ENCODE measurements around the gene FGR.

GRCh38 chr1:27570356-27570755 lies 64.6 kb downstream of the FGR start:
- TF ChIP-seq, protein P1, sequence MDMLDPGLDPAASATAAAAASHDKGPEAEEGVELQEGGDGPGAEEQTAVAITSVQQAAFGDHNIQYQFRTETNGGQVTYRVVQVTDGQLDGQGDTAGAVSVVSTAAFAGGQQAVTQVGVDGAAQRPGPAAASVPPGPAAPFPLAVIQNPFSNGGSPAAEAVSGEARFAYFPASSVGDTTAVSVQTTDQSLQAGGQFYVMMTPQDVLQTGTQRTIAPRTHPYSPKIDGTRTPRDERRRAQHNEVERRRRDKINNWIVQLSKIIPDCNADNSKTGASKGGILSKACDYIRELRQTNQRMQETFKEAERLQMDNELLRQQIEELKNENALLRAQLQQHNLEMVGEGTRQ (IDR thresholded peaks at IDR 0.05; ENCODE audit: borderline replicate concordance, low read depth, low read length): no peak
- TF ChIP-seq NRF1 (IDR thresholded peaks at IDR 0.05; ENCODE audit: low read depth, low read length) (no peak), EZH2phosphoT487 (IDR thresholded peaks at IDR 0.05; ENCODE audit: borderline replicate concordance, low read depth) (no peak), MEF2A (IDR thresholded peaks at IDR 0.05; ENCODE audit: borderline replicate concordance, low read depth) (no peak), SIN3A (IDR thresholded peaks at IDR 0.05; ENCODE audit: borderline replicate concordance, low read depth, low read length) (no peak), RFX5 (IDR thresholded peaks at IDR 0.05; ENCODE audit: low read length) (no peak), RAD21 (IDR thresholded peaks at IDR 0.05; ENCODE audit: low read length) (no peak), EP300 (IDR thresholded peaks at IDR 0.05; ENCODE audit: borderline replicate concordance in 1 of 2, low read depth in 1 of 2, low read length in 1 of 2) (no peak), REST (IDR thresholded peaks at IDR 0.05; ENCODE audit: low read depth, low read length) (no peak), POLR2AphosphoS5 (IDR thresholded peaks at IDR 0.05; ENCODE audit: low read depth, low read length) (no peak), FOXJ3 (CRISPR knock-in tag; IDR thresholded peaks at IDR 0.05) (no peak)
- TF ChIP-seq, protein P2, sequence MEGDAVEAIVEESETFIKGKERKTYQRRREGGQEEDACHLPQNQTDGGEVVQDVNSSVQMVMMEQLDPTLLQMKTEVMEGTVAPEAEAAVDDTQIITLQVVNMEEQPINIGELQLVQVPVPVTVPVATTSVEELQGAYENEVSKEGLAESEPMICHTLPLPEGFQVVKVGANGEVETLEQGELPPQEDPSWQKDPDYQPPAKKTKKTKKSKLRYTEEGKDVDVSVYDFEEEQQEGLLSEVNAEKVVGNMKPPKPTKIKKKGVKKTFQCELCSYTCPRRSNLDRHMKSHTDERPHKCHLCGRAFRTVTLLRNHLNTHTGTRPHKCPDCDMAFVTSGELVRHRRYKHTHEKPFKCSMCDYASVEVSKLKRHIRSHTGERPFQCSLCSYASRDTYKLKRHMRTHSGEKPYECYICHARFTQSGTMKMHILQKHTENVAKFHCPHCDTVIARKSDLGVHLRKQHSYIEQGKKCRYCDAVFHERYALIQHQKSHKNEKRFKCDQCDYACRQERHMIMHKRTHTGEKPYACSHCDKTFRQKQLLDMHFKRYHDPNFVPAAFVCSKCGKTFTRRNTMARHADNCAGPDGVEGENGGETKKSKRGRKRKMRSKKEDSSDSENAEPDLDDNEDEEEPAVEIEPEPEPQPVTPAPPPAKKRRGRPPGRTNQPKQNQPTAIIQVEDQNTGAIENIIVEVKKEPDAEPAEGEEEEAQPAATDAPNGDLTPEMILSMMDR (IDR thresholded peaks at IDR 0.05): no peak
- TF ChIP-seq, protein P3, sequence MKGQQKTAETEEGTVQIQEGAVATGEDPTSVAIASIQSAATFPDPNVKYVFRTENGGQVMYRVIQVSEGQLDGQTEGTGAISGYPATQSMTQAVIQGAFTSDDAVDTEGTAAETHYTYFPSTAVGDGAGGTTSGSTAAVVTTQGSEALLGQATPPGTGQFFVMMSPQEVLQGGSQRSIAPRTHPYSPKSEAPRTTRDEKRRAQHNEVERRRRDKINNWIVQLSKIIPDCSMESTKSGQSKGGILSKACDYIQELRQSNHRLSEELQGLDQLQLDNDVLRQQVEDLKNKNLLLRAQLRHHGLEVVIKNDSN (IDR thresholded peaks at IDR 0.05; ENCODE audit: borderline replicate concordance, low read depth): no peak
